Measurements from ENCODE around the gene BBS9.

DNA sequence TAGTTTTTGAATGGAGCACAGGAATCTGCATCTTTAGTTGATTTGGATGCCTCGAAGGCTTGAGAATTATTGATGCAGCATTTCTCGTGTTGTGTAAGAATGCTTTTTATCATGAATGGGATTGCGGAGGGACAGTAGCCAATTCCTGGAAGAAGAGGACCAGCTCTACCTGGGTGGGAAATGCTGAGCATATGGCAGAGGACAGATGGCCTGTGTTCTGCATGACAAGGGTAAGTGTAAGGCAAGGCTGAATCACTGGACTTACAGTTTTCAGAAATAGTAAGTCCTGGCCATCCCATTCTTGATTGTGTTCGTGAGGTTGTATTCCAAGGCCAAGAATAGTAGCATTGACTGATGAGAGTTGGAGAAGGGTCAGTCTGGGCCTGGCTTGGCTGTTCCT is 36.1 kb upstream of the BBS9 start:
- TF ChIP-seq, protein P1, sequence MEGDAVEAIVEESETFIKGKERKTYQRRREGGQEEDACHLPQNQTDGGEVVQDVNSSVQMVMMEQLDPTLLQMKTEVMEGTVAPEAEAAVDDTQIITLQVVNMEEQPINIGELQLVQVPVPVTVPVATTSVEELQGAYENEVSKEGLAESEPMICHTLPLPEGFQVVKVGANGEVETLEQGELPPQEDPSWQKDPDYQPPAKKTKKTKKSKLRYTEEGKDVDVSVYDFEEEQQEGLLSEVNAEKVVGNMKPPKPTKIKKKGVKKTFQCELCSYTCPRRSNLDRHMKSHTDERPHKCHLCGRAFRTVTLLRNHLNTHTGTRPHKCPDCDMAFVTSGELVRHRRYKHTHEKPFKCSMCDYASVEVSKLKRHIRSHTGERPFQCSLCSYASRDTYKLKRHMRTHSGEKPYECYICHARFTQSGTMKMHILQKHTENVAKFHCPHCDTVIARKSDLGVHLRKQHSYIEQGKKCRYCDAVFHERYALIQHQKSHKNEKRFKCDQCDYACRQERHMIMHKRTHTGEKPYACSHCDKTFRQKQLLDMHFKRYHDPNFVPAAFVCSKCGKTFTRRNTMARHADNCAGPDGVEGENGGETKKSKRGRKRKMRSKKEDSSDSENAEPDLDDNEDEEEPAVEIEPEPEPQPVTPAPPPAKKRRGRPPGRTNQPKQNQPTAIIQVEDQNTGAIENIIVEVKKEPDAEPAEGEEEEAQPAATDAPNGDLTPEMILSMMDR (IDR thresholded peaks at IDR 0.05): no peak
- no peak for TF ChIP-seq POLR2A (IDR thresholded peaks at IDR 0.05)

Measured in heart left ventricle (tissue), 13 donors.